NCI-H510A treated with DMSO at 0.1 percent for 48 hours (cell line): ENCODE measurements around the gene KAT8.

Experiments
- DNase-seq: peaks from one replicate; lab custom pipeline; 2025; lab: John Stamatoyannopoulos, UW

Gene KAT8

GRCh38 chr16:31108035-31108793 lies 9.2 kb upstream of the KAT8 start, which contains the start of gene BCKDK:
Gene BCKDK (plus strand): TSS chr16:31108386. CDS start chr16:31109224, 838 bp downstream.
- DNase-seq: peak; percentile 22

DNA sequence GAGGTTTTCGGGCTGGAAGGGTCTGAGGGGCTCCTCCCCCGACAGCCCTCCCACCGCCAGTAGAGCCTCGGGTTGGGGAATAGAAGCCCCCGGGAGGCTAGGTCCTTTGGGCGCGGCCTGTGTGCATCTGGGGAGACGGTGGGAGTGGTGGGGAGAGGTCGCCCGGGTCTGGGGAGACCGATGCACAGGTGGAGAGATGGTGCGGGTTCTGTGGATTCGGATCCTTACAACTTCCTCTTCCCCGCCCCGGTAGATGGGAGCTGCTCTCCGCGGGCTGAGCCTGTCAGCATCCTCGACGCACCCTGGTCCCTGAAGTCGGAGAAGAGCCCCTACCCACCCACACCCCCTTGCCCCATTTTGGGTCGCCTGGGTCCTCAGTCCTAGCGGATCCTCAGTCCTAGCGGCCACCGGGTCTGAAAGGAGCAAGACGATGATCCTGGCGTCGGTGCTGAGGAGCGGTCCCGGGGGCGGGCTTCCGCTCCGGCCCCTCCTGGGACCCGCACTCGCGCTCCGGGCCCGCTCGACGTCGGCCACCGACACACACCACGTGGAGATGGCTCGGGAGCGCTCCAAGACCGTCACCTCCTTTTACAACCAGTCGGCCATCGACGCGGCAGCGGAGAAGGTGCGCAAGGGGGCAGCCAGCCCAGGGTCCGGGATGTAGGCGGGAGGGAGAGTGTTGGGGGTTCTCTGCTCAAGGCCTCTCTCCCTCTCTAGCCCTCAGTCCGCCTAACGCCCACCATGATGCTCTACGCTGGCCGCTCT lies 8.5 kb upstream of the KAT8 start:
- DNase-seq: no peak

DNA sequence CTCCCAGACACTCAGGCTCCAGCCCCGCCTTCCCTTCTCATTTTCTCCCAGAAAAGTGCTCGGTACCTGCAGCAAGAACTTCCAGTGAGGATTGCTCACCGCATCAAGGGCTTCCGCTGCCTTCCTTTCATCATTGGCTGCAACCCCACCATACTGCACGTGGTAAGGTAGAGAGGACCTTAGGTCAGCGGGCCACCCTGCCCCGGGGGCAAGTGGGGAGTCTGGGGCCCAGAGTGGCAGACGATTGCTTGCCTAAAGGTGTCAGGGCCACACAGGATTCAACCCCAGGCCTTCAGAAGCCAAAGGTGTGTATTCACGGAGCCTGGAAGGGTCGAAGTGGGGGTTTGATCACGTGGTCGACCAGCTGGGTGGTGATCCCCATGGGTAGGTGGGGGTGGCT lies 7.8 kb upstream of the KAT8 start:
- no peak for DNase-seq

DNA sequence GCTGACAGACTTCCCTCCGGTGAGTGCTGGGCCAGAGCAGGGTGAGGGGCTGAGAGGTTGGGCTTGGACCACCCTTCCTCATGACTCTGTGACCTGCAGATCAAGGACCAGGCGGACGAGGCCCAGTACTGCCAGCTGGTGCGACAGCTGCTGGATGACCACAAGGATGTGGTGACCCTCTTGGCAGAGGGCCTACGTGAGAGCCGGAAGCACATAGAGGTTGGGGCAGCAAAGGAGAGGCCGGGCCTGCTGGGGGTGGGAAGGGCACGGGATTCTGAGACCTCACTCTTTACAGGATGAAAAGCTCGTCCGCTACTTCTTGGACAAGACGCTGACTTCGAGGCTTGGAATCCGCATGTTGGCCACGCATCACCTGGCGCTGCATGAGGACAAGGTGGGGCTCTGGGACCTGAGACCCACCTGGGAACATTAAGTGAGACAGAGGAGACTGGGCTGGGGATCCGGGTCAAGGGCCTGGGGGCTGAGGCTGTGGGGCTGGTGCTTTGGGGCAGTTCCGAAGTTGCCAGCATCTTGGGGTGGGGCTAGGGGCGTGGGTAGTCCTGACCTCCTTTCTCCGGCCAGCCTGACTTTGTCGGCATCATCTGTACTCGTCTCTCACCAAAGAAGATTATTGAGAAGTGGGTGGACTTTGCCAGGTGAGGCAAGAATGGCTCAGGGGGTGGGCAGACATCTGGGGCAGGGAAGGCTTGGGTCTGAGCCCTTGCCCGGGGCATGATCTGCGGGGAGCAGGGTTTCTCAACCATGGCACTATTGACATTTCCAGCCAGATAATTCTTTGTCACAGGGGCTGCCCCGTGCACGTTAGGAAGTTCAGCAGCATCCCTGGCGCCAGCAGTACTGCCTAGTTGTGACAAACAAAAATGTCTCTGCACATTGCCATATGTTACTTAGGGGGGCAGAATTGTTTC lies 7.1 kb upstream of the KAT8 start:
- DNase-seq: no peak

DNA sequence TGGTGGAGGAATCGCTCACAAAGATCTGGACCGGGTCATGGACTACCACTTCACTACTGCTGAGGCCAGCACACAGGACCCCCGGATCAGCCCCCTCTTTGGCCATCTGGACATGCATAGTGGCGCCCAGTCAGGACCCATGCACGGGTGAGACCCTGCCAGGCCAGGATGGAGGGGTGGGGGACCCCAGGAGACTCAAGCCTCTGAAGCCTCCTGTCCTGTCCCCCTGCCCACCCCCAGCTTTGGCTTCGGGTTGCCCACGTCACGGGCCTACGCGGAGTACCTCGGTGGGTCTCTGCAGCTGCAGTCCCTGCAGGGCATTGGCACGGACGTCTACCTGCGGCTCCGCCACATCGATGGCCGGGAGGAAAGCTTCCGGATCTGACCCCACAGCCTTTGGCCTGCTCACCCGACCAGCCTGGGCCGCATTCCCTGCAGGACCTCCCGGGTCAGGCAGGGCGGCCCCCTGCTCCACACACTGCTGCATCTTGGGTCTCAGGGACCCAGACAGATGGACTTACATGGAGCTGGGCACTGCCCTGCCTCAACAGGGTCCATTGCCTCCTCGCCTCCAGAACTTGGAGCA lies 5.5 kb upstream of the KAT8 start:
- DNase-seq: no peak

- no peak for DNase-seq
These were observed 4.8 kb upstream of the KAT8 start for GRCh38 chr16:31112711-31113110.

DNA sequence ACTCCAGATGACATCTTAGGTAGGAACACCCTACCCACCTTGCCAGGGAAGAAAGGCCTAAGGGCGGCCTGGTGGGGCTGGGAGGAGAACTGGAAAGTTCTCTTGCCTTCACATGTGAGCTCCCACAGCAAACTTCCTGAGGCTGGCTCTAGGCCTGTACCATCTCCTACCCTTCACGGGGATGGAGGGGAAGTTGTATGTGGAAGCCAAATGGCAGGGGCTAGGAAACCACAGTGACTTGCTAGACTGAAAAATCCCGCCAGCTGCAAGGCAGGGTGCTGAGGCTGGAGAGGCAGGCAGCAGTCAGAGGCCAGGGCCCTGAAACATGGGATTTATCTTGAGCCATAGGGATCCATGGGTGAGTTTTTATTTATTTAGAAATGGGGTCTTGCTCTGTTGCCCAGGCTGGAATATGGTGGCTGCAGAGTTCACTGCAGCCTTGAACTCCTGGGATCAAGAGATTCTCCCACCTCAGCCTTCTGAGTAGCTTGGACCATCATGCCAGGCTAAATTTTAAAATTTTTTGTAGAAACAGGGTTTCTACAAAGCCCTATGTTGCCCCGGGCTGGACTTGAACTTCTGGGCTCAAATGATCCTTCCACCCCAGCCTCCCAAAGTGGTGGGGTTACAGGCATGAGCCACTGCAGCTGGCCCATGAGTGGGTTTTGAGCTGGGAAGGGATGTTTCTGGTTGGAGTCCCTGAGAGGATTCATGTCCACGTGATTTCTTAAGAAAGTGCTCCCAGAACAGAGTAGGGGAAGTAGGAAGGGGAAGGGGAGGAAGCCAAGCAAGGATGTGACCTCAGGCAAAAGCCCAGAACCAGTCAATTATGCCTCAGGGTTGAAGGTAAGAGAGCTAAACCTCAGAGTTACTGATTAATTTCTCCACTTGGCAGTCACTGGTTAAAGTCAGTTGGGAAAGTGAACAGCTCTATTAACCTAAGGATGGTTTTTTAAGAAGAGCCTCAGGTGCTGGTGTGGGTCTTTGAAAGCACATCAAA lies 4.0 kb upstream of the KAT8 start:
- no peak for DNase-seq

- DNase-seq: no peak
These were observed 3.0 kb upstream of the KAT8 start for GRCh38 chr16:31114468-31114867.

- DNase-seq: no peak
These were observed 1.0 kb downstream of the KAT8 start for GRCh38 chr16:31118223-31119155.

DNA sequence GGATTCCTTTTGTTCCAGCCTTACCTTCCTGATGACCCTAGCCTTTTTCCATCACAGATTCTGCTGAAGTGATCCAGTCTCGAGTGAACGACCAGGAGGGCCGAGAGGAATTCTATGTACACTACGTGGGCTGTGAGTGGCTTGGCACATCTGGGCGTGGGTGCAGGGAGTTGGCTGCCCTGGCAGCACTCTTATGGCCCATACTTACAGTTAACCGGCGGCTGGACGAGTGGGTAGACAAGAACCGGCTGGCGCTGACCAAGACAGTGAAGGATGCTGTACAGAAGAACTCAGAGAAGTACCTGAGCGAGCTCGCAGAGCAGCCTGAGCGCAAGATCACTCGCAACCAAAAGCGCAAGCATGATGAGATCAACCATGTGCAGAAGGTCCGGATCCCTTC lies 2.7 kb downstream of the KAT8 start:
- DNase-seq: no peak

DNA sequence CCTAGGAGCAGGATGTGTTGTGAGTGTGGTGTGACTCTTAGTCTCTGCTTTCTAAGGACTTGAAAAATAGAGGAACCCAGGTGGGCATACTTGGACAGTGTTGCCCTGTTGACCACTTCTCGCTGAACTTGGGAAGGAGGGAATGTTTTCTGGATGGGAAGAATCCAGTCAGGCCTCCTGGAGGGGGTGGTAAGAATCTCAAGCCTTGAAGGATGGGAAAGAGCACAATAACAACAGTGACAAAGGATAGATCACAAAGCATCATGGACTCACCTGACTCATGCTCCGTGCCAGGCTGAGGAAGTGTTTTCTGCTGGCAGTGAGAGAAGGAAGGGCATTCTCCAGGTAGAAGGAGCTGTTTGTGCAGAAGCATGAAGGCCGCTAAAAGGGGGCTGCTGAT lies 8.4 kb downstream of the KAT8 start:
- DNase-seq: no peak

DNA sequence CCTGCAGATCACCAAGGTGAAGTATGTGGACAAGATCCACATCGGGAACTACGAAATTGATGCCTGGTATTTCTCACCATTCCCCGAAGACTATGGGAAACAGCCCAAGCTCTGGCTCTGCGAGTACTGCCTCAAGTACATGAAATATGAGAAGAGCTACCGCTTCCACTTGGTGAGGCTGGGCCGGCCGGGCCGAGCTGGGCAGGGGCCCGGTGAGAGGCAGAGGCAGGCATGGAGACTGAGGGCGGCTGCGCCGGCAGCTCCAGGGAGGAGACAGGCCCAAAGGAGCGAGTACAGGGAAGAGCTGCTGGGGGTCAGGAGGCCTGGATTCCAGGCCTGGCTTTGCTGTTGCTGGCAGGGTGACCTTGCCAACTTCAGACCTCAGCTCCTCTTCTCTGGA lies 9.7 kb downstream of the KAT8 start:
- no peak for DNase-seq

- DNase-seq: no peak
These were observed 11.5 kb downstream of the KAT8 start for GRCh38 chr16:31128711-31129567.

DNA sequence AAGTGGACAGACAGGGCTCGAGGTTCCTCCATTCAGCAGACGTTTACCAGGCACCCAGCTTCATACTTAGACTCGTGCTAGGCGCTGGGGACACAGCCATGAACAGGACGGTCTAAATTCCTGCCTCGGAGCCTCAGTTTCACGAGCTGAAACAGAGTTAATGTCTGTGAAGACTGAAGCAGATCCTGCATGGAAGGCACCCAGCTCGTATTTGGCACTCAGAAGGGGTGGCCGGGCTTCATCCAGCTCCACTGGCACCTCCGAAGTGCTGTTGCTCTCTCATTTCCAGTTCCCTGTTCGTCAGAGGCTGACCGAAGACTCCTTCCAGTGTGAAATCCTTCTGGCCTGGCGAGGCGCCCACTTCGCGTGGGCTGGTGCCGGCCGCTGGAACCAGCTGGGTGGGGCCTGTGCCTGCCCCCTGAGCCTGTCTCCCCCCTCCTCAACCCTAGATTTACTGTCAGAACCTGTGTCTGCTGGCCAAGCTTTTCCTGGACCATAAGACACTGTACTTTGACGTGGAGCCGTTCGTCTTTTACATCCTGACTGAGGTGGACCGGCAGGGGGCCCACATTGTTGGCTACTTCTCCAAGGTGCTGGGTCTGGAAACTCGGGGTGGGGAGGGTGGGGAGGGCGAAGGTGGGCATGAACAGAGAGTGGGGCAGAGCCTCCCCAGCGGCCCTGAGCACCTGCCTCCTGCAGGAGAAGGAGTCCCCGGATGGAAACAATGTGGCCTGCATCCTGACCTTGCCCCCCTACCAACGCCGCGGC lies 12.3 kb downstream of the KAT8 start:
- no peak for DNase-seq

DNA sequence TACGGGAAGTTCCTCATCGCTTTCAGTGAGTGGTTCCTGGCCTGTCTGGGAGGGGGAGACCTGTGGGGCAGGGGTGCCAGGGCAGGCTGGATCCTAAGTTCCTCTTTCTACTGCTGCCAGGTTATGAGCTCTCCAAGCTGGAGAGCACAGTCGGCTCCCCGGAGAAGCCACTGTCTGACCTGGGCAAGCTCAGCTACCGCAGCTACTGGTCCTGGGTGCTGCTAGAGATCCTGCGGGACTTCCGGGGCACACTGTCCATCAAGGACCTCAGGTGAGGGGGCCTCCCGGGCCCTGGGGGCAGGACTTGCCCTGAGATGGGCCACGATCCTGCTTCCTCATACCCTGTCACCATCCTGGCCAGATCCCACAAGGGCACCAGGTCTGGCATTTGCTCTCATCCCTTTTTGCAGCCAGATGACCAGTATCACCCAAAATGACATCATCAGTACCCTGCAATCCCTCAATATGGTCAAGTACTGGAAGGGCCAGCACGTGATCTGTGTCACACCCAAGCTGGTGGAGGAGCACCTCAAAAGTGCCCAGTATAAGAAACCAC lies 12.9 kb downstream of the KAT8 start:
- DNase-seq: no peak

- peak; percentile 89 for DNase-seq
These were observed 13.4 kb downstream of the KAT8 start for GRCh38 chr16:31130899-31131298.

GRCh38 chr16:31131416-31131815 lies 14.0 kb downstream of the KAT8 start:
- no peak for DNase-seq
